OCI-M2 (cell line): ENCODE data around the gene GRAP.
"Not testable (repeated sequence)": the region's sequence is repeated elsewhere in the genome, so short reads cannot be mapped to it uniquely, and the experiment has no call there.

Experiments
- DNase-seq: peaks from one replicate; lab custom pipeline; 2025; ENCODE audit not compliant: unreplicated experiment; lab: John Stamatoyannopoulos, UW

The GRAP gene

GRCh38 chr17:19043032-19043431 is 3.7 kb downstream of the GRAP start:
- DNase-seq: not testable (repeated sequence)

GRCh38 chr17:19042369-19042768 is 4.4 kb downstream of the GRAP start:
- DNase-seq: not testable (repeated sequence)

- not testable (repeated sequence) for DNase-seq
Measured at GRCh38 chr17:19041871-19042270, 4.9 kb downstream of the GRAP start.

- not testable (repeated sequence) for DNase-seq
Measured at GRCh38 chr17:19040350-19040749, 6.4 kb downstream of the GRAP start.

GRCh38 chr17:19038730-19039129 is 8.0 kb downstream of the GRAP start:
- not testable (repeated sequence) for DNase-seq

- not testable (repeated sequence) for DNase-seq
Measured at GRCh38 chr17:19038007-19038406, 8.8 kb downstream of the GRAP start.

GRCh38 chr17:19037547-19037946 is 9.2 kb downstream of the GRAP start:
- DNase-seq: not testable (repeated sequence)

- DNase-seq: not testable (repeated sequence)
Measured at GRCh38 chr17:19036186-19036585, 10.6 kb downstream of the GRAP start.

GRCh38 chr17:19032377-19032988 is 14.3 kb downstream of the GRAP start:
- DNase-seq: not testable (repeated sequence)

GRCh38 chr17:19031729-19032128 is 15.0 kb downstream of the GRAP start:
- not testable (repeated sequence) for DNase-seq

GRCh38 chr17:19030771-19031449 is 15.8 kb downstream of the GRAP start:
- DNase-seq: not testable (repeated sequence)

GRCh38 chr17:19029740-19030139 is 17.0 kb downstream of the GRAP start:
- DNase-seq: not testable (repeated sequence)

GRCh38 chr17:19028671-19029070 is 18.1 kb downstream of the GRAP start:
- not testable (repeated sequence) for DNase-seq

GRCh38 chr17:19024101-19025078 is 22.4 kb downstream of the GRAP start:
- DNase-seq: no peak

- DNase-seq: no peak
Measured at GRCh38 chr17:19023209-19023999, 23.4 kb downstream of the GRAP start.

- no peak for DNase-seq
Measured at GRCh38 chr17:19022747-19023146, 24.0 kb downstream of the GRAP start.

GRCh38 chr17:19022128-19022527 is 24.6 kb downstream of the GRAP start:
- DNase-seq: no peak

GRCh38 chr17:19021622-19022083 is 25.1 kb downstream of the GRAP start:
- no peak for DNase-seq

- DNase-seq: not testable (repeated sequence)
Measured at GRCh38 chr17:19021011-19021621, 25.6 kb downstream of the GRAP start.

- DNase-seq: no peak
Measured at GRCh38 chr17:19020016-19020415, 26.7 kb downstream of the GRAP start.
